ENCODE data around the gene PTPRO.
"Not testable (repeated sequence)": the region's sequence is repeated elsewhere in the genome, so short reads cannot be mapped to it uniquely, and the experiment has no call there.

Gene PTPRO

GRCh38 chr12:15608406-15608805 is 286.1 kb downstream of the PTPRO start:
- no peak for TF ChIP-seq CTCF (IDR thresholded peaks at IDR 0.05; ENCODE audit: insufficient read depth, missing control alignments)
- no peak for FAIRE-seq

DNA sequence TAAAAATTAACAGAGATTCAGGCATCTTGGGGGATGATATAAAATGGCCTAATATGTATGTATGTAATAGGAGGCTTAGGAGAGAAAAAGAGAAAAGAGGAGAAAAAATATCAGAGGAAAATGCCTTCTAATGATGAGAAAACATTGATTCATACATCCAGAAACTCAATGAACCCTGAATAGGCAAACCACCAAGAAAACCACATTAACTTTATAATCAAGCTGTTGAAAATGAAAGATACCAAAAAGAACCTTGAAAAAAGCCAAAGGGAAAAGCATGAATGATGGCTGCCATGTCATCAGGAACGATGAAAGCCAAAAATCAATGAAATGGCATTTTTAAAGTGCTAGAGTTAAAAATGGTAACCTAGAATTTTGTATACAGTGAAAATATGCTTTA is 286.6 kb downstream of the PTPRO start:
- FAIRE-seq (no peak), DNase-seq (ENCODE audit: insufficient read length, low spot score) (no peak)
- TF ChIP-seq CTCF (IDR thresholded peaks at IDR 0.05; ENCODE audit: insufficient read depth, missing control alignments) = no peak

More at GRCh38 chr12:15608406-15608805, 286.1 kb downstream of the PTPRO start:
- DNase-seq (ENCODE audit: insufficient read length, low spot score) = no peak

DNA sequence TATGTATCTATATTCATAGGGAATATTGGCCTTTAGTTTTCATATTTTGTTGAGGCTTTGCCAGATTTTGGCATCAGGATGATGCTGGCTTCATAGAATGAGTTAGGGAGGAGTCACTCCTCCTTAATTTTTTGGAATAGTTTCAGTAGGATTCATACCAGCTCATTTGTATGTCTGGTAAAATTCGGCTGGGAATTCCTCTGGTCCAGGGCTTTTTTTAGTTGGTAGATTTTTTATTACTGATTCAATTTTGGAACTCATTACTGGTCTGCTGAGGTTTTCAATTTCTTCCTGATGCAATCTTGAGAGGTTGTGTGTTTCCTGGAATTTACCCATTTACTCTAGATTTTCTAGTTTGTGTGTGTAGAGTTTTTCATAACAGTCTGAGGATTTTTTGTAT is 291.7 kb downstream of the PTPRO start:
- DNase-seq (ENCODE audit: insufficient read length, low spot score) (no peak), FAIRE-seq (no peak)
- TF ChIP-seq CTCF (IDR thresholded peaks at IDR 0.05; ENCODE audit: insufficient read depth, missing control alignments) = no peak

GRCh38 chr12:15616495-15616894 is 294.2 kb downstream of the PTPRO start:
- not testable (repeated sequence) for DNase-seq (ENCODE audit: insufficient read length, low spot score); FAIRE-seq

DNA sequence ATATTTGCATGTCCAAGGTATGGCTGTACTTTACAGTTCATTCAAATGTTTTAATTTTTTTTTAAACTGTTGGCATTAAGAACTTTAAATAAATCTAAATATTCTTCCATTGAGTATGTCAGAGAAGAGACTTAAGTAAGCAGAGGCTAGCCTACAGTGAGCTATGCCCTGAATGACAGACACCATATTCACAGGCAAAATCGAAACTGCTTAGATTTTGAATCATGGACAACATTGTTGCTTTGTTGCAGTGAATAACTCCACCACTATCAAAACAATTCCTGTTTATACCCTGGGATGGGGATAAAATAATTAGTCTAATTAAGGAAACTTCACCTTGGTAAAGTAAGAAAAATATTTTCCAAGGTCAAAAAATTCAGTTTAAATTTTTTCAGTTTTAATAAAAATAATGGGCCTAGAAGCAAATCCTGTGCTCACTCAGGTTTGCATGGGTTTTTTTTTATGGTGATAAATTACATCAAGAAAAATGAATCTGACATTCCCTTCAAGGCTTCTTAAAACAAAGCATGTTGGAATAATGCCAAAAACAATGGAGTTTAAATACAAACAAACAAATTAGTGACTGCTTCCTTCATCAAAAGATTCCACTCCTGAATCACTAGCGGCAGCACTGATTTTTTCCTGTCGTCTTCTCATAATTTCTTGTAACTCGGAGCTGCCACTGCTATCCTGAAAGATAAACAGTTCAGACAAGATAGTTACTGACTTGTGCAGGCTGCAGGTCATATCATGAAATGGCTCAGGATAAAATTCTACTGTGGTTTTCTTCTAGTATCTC is 298.6 kb downstream of the PTPRO start:
- no peak for DNase-seq (ENCODE audit: insufficient read length, low spot score)
- no peak for FAIRE-seq
- TF ChIP-seq CTCF (IDR thresholded peaks at IDR 0.05; ENCODE audit: insufficient read depth, missing control alignments) = no peak

DNA sequence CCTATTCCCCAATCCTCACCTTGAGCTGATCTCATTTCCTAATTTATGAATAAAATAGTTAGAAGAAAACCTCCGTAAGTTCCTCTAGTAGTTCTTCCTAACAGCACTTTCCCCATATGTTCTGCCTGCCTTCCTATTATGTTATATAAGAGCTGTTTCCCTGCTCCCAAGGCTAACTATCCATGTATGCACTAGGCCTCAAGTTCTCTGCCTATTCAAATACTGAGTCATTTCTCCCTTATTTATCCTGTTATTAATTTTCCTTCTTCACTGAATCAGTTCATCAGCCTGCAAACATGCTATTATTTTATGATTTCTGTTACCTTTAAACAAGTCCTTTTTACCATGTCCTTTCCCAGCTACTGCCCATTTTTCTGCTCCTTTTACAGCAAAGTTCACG is 302.8 kb downstream of the PTPRO start:
- TF ChIP-seq CTCF (IDR thresholded peaks at IDR 0.05; ENCODE audit: insufficient read depth, missing control alignments) = no peak
- DNase-seq (ENCODE audit: insufficient read length, low spot score) = no peak
- FAIRE-seq = no peak

GRCh38 chr12:15627995-15628945 is 306.0 kb downstream of the PTPRO start:
- TF ChIP-seq CTCF (IDR thresholded peaks at IDR 0.05; ENCODE audit: insufficient read depth, missing control alignments) = no peak
- FAIRE-seq = no peak
- no peak for DNase-seq (ENCODE audit: insufficient read length, low spot score)
